Urothelium cell line (cell line): ENCODE measurements around the gene SETD3.

Experiments used
- DNase-seq: peaks from one replicate; pipeline ENCODE4 v3.0.0; 2011; ENCODE audit warnings: low spot score, mixed read lengths
- FAIRE-seq: peaks from 2 replicates; lab custom pipeline; 2011; peaks lifted over from hg19 to GRCh38; lab: Jason Lieb, UNC

Gene SETD3

DNA sequence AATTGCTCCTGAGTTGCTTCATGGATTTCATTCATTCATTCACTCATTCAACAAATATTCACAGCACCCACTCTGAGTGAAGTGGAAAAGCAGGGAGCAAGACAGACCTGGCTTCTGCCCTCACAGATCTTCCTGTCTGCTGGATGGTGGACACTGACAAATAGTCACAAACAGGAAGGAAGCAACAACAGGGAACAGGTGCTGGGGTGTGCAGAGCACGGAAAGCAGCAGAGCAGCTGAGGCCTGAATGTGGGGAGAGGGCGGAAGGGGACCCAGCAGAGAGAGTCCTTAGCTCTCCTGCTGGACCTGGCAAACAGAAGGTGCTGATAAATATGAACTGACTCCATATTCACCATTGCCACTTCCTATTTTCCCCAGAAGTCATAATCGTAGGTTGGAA lies 54.4 kb downstream of the SETD3 start:
- DNase-seq = no peak
- no peak for FAIRE-seq

DNA sequence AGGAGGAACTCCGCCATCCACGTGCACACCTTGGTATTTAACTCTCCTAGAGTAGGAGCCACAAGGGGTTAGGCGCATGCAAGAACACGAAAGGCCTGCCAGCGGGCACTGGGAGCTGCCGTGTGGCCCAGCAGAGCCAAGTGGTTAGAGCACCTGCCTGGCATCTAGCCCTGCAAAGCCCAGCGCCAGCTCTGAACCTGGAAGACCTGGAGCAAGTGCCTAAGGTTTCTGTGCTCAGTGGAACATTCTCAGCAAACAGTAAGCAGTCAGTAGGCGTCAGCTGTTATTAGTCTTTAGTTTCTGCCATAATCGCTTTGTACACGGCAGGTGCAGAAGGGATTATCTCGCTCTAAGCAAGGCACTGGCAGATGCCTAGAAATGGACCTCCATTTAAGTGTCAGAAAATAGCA lies 55.4 kb downstream of the SETD3 start:
- FAIRE-seq (no peak), DNase-seq (no peak)

DNA sequence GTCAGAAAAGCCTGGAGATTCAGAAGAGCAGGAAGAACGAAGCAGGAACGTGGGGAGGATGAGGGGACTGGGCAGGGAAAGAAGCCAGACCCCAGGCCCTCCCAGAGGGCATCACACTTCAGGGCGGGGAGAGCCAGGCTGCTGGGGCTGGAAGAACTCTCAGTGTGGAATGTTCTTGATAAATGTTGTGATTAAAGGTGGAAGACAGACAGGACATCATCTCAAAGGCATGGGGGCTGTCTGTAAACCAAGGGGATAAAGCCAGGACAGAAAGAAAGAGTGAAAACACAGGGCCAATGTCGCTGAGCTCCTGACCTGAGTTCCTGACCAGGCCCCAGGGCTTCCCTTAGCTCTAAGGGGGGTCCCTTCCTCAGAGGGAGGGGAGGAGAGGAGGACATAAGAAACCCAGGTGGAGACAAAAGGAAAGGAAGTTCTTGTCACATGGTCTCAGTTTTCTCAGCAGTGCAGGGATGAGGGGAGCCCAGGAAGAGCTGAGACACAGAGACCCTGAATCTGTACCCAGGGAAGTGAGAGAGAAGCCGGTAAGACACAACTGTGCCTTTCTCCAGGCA lies 56.3 kb downstream of the SETD3 start:
- FAIRE-seq (no peak), DNase-seq (no peak)

DNA sequence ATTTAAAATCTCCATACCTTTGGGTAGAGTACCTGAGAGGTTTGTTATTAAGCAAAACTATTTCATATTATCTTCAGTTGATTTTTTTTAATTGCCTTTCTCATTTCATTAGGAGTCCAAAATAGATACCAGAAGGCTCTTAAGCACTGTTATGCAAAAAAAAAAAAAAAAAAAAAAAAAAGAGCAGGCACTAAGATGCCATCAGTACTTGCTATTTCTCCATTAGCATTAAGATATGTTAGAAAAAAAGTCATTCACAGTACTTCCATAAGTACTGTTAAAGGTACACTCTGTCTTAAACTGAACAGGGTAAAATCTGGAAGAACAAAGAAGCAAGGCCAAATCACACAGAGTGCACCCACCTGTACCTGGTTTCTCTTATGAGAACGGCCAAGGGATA lies 57.2 kb downstream of the SETD3 start:
- FAIRE-seq (no peak), DNase-seq (no peak)

DNA sequence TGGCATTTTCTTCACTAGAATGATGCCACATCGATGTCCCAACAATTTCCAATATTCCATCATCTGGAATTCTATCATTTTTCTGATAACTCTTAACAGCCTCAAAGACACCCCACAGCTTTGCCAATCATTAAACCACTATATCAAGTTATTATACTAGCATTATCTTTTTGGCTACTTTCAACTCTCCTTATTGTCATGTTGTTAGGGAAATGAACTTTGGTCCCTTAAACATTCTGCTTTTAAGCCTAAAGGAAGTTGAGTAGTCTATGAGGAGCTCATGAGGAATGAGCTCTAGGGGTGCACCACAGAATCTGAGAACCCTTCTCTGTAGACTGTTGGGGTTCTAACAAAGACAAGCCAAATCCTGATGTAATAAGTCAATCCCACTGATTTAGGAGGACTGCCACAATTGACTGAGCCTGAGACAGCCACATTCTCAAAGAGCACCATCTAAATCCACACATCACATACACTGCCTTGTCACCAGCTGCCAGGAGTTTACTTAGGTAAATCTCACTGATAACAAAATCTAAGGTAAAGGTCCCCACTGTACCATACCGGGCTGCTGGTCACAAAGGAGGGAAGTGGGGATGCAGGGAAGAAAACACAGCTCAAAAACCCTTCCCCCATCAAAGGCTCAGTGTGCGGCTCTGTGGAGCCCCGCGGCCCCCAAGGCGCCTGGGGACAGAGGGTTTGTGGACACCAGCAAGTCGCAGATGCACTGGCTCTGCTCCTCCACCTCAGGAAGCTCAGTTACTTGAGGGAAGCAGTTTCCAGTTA lies 58.2 kb downstream of the SETD3 start:
- FAIRE-seq = no peak
- DNase-seq = no peak

DNA sequence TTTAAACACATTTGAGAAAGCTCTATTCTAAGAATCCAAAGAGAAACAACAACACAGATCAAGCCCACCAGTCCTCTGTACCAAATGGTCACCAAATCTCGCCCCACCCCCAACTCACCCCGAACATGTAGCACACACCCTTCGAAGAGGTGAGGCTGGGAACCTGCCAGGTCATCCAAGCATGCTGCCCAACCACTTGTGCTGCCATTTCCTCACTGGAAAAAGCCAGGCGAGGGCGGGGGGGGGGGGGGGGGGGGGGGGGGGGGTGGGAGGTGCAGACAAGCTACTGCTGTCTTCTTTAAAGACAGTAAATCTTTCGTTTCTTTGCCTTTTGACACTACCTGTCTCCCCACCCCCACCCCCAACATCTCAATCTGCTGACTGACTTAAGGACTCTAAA lies 59.9 kb downstream of the SETD3 start:
- DNase-seq (no peak), FAIRE-seq (peak; percentile 96)

DNA sequence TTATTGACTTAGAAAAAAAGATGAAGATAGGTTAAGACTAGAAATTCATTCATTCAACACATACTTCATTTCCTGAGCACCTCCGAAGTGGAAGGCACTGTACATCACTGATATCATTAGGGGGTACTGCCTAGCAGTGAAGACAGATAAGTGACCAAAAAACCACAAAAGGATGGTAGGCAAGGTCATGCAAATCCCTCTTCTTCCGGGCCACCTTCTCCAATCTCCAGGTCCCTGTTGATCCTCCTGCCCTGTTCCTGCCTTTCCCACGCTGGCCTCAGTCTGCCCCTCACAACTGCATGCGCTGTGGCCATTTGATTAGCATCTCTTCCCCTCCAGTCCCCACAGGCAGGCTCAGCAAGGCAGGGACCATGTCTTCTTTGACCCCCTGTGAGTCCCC lies 60.8 kb downstream of the SETD3 start:
- no peak for DNase-seq
- FAIRE-seq = no peak

DNA sequence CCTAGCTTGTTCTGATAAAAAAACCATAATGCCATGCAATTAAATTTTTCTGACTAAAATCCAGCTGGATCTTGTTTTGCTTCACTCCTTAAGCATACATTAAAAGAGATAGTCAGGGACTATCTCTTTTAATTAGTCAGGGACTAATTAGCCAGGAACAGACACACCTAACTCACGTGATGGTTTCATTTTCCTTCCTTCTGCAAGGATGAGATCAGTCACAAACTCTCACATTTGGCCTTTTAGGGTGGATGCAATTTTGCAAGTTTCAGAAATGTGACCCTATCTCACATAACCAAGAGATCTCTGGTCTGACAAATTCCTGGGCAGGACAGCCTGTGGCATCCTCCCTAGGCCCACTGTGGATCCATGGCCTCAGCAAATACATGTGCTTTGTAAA lies 62.4 kb downstream of the SETD3 start:
- FAIRE-seq (no peak), DNase-seq (no peak)

DNA sequence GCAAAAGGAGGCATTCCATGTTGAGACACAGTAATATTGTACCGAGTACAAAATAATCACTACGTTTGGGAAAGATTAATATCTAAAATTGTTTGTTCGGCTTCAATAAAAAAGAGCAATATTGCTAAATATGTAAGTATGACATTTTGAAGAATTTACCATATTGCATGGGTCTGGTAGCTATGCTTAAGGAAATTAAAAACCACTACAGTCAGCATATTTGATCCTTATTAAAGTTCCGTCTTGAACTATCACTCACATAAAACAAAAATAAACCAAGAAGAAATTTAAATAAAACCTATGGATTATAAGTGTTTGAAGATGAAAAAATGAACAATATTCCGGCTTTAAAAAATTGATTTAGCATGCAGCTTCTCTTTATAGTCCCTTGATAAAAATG lies 63.8 kb downstream of the SETD3 start:
- no peak for FAIRE-seq
- DNase-seq = no peak

DNA sequence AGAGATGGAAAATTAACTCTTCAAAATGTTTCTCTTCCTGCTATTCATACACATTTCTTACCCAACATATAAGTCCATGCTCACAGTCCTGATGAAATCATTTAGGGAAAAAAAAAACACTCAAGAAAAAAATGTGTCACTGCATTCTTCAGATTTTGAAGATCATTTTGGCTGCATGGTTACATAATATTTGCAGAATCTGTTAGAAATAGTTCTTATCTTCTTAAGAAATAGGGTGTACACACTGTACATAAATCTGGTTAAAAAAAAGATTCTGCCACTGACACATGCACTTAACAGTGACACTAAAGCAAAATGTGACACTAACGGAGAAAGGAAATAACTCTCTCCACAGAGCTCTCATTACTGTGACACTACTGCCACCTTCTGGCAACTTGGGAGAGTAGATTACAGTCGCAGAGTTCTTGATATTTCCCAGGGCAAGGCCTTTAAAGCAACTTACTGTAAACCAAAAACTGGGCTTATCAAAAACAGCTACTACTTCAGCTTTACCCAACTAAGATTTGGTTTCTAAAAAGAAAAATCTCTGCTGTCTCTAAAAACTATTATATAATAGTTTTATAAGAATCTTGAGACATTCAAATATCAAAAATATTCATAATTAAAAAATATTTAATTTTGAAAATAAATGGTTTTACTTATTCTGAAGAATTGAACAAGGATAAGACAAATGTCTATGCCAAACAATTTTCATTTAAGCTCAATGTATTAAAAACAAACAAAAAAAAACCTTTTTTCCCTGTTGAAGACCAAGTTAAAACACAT lies 65.0 kb downstream of the SETD3 start:
- FAIRE-seq (no peak), DNase-seq (peak; percentile 54)

DNA sequence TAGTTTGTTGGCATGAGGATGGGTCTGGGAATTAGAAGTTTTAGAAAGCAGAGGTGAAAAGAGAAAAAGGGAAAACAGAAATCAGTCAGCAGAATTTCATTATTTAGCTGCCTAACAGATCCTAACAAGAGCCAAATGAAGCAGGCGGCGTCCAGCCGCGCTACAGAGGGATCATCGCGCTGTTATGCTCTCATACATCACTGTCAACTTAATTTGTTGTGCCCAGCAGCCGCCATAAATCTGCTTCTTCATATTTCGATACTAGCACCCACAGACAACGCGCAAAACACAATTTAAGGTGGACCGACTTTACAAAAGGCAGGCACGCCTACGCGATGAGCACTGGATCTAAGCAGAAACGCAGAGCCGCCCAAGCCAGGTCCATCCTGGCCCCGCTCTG lies 66.7 kb downstream of the SETD3 start:
- FAIRE-seq = no peak

DNA sequence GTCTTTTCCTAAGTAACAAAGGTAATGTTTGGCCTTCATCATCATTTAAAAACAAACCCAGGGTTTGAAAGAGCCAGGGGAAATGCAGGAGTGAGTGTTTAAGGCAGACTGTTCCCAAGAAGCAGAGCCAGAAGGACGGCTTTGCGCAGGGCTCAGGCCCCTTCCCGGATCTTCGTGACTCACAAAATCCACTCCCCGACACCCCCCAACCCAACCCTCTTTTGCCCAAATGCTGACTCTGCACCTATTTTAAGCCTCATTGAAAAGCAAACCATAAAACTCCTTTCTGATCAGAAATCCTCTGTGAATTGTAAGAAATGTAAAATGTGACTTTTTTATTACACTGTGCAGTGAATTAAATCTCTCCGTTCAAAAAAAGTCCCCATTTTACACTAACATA lies 67.5 kb downstream of the SETD3 start:
- DNase-seq = no peak
- no peak for FAIRE-seq

More for the DNA sequence above, 66.7 kb downstream of the SETD3 start:
- no peak for DNase-seq

DNA sequence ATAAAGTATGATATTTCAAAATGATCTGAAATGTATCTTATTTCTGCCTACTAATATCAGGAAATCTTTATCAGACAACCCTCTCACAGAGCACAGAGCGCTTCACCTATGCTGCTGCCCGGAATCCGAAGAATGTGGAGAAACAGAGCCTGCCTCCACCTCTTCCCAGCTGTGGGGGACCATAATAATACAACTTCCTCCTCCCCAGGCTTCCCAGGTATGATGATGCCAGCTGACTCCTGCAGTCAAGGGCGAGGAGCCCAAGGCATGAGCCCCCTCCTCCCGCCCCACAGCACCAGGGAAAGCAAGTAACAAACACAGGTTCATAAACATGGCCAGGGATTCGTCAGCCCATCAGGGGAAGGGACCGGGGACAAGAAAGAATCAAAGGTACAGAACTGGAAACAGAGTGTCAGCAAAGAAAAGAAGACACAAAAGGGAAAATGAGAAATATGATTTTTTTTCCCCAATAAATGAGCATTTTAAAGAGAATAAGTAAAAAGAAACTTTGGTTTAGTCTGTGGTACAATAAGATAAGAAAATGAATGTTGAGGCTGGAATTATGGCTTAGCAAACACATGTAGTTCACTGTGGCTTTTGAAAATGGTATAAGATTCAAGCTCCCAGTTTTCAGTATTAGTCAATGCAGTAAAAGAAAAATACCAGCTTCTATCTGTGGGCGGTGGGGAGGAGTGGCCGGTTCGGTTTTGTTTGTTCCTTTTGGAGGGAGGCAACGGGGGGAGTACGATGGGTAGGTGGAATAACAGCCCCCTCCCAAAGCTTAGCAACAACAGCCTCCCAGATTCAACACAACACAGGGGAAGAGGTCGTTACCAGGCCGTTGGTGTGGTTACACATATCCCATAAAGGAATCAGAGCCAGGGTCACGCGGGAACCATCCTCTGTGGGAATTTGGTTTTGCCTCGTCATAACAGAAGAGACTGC lies 68.3 kb downstream of the SETD3 start:
- DNase-seq (peak; percentile 10), FAIRE-seq (no peak)

DNA sequence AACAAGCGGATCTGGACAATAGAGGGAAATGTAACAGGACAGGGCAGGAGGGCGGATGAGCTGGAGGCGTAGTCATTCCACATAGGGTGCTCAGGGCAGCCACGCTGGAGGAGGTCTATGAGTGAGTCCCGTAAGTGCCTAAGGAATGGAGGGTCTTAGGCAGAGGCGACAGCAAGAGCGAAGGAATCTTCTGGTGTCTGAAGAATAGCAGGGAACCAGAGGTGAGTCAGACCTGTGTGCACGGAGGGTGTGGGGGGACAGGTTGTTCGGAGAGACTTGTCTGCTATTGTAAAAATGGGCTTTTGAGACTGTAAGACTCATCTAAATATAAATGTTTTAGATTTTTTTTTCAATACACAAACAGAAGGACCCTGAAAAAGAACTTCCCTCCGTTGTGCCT lies 70.6 kb downstream of the SETD3 start:
- FAIRE-seq = no peak
- no peak for DNase-seq

DNA sequence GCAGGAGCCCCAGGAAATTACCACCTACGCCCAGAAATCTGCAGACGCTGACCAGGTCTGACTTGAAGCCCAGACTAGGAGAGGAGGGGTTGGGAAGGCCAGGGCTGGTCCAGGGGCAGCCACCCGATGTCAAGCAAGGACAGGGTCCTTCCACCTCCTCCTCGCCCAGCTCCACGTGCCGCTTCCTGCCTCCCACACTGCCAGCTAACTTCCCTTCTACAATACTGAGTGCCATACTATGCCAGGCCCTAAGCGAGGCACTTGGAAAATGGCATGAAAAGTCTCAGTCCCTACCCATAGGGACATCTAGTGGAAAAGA lies 71.7 kb downstream of the SETD3 start:
- FAIRE-seq (no peak), DNase-seq (no peak)

DNA sequence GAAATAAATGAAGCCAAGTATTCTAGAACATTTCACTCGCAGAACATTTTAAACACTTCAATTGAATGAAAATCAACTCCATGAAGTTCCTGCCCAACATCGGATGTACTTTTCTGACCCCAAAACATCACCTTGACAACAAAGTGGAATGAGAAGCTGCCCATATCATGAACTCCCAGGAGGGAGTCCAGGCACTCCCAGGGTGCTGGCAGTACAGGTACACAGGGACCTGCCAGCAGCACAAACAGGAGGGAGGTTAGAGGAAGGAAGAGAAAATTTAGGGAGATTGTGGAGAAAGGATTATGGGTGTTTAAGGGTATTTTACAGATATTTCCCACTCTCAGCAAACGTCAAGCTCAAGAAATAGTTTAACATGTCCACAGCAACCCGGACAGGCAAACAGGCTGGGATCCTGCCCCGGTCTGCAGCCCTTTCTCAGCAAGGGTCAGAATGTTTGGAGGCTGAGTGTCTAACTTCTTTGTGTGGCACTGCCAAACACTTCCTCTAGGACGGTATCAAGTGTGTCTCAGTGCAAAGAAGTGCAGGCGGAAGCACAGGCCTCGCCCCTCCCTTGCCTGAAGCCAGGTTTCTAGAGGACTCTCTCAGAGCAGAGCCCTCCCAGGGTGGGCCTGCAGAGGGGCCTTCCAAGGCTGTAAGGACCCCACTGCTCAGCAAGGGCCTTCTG lies 72.2 kb downstream of the SETD3 start:
- FAIRE-seq (no peak), DNase-seq (no peak)

DNA sequence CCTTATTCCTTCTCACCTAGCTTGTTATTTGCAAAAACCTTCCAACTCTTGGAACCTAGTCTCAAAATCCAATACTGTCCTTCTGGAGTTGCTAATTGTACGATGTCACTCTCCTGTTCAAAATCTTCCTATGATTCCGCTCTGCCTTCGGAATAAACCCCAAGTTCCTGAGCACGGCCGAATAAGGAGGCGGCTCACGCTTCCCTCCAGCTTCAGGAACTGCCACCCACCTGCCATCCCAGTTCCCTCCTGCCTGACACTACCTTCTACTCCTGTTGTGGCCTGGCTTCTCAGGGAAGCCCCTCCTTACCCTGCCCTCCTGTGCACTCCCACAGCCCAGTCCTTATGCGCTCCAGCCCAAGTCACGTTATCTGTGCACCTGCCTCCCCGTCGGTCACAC lies 73.2 kb downstream of the SETD3 start:
- no peak for DNase-seq
- no peak for FAIRE-seq

DNA sequence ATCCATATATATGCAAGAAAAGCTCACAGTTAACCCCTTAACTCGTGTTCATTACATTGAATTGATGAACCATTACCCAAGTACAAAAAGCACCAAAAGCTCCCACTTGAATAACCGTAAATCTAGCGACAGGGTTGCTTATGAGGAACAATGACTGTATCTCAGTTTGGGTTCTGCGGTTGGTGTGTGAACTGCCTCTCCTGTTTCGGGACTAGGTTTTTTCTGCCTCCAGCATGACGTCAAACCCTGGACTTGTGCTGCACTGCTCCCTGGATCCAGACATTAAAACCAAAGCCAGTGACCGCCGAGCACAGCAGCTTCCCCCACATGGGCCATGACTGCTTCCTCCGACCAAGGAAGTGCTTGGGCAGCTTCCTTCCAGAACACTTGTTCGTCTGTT lies 77.7 kb downstream of the SETD3 start:
- no peak for DNase-seq
- no peak for FAIRE-seq

DNA sequence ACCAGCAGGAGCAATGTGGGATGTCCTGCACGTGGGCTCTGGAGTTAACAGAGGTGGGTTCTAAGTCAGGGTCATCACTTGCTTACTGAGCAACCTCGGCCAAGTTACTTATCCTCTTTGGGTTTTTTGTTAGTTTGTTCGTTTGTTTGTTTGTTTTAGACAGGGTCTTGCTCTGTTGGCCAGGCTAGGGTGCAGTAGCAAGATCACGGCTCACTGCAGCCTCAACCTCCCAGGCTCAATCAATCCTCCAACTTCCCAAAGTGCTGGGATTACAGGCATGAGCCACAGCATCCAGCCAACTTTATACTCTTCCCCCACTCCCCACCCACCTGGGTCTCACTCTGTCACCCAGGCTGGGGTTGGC lies 78.4 kb downstream of the SETD3 start:
- DNase-seq (no peak), FAIRE-seq (no peak)

DNA sequence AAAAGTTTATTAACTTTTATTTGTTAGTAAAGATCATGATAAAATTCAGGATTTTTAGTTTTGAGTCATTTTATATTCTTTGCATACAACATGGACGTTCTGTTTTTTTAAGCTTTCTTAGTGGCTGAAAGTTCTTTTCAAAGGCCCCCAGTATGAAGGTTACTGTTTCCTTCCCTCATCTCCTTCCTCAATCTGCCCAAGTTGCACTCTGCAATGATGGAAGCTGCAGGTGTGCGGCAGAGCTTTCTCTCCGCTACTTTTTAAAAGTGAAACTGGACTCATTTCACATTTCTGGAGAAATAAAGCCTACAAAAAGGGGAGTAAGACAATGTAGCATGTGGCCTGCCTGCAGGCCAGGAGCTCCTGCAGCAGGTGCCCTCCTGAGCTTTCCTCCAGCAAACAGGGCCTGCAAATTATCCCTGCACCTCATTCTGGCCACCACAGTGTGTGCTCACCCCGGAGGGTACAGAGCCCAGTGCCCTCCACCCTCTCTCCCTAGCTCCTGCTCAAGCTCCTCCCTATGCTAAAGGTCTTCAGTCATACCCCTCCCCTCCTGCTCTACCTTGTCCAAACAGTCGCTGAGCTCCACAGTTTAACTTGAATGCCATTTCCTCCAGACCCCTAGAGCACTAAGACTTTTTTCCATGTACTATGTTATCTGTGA lies 78.9 kb downstream of the SETD3 start:
- FAIRE-seq (no peak), DNase-seq (no peak)
